Muscle layer of duodenum (tissue), 2 donors: Measurements from ENCODE around the gene MED27.

ENCODE experiments used
- H3K27ac ChIP-seq: one replicate; pipeline ENCODE4 v1.7.0; 2013; ENCODE audit warnings: mild to moderate bottlenecking, low read length
- H3K27me3 ChIP-seq: one replicate; pipeline ENCODE4 v1.7.0; 2013; ENCODE audit warnings: low read depth, mild to moderate bottlenecking, control low read depth, low read length
- H3K36me3 ChIP-seq, 2 donors: one replicate each; pipeline ENCODE4 v1.7.0; 2013; ENCODE audit warnings: low read length in 2 of 2, control low read depth in 1 of 2, mild to moderate bottlenecking in 1 of 2; ENCODE audit not compliant: insufficient read depth in 2 of 2, control insufficient read depth in 1 of 2
- H3K4me1 ChIP-seq, 2 donors: one replicate each; pipeline ENCODE4 v1.7.0; 2013; ENCODE audit warnings: low read length in 2 of 2, mild to moderate bottlenecking in 2 of 2, control low read depth in 1 of 2, moderate library complexity in 1 of 2; ENCODE audit not compliant: insufficient read depth in 2 of 2, control insufficient read depth in 1 of 2
- H3K4me3 ChIP-seq, 2 donors: one replicate each; pipeline ENCODE4 v1.7.0; 2013; ENCODE audit warnings: low read length in 2 of 2, low read depth in 1 of 2, mild to moderate bottlenecking in 1 of 2
- H3K9me3 ChIP-seq, 2 donors: one replicate each; pipeline ENCODE4 v1.7.0; 2013; ENCODE audit warnings: low read length in 2 of 2, control low read depth in 1 of 2, mild to moderate bottlenecking in 1 of 2; ENCODE audit not compliant: control insufficient read depth in 1 of 2
- donor health status: healthy.

The MED27 gene

GRCh38 chr9:131843989-131844744 lies 235.5 kb downstream of the MED27 start:
- Histone ChIP-seq H3K27ac (no peak overlapping the region), H3K9me3 (no peaks in the 10 kb centered on the region), H3K4me1 (no peaks in the 10 kb centered on the region), H3K36me3 (no peaks in the 10 kb centered on the region), H3K27me3 (no peaks in the 10 kb centered on the region), H3K4me3 (no peak overlapping the region)

DNA sequence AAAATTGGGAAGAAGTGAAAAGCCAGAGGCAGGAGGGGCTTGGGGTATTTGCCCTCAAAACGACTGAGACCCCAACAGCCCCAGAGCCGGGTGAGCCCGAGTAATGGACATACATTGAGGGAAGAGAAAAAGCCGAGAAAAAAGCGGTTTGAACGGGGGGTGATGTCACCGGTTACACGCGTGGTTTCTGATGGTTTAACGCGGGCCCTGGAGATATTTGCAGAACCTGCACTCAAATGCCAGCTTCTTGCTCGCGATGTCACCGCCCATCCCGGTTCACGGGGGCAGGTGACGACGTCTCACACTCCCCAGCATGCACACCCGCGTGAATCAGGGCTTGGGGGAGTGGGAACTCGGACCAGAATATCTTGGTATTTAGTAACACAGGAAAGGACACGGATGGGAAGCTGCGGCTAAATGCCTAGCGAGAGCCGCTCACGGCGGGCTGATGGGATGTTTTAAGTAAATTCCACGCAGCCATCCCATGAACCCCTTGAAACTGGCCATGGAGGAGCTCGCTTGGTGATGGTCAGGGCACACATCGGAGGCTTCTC lies 237.8 kb downstream of the MED27 start:
- Histone ChIP-seq H3K36me3 (no peaks in the 10 kb centered on the region), H3K27me3 (no peaks in the 10 kb centered on the region), H3K27ac (no peak overlapping the region), H3K4me1 (no peaks in the 10 kb centered on the region), H3K9me3 (no peaks in the 10 kb centered on the region), H3K4me3 (no peak overlapping the region)

- no peak overlapping the region for H3K4me3 ChIP-seq
- H3K27me3 ChIP-seq, result no peaks in the 10 kb centered on the region
- H3K27ac ChIP-seq, result no peak overlapping the region
- no peaks in the 10 kb centered on the region for H3K4me1 ChIP-seq
- no peaks in the 10 kb centered on the region for H3K9me3 ChIP-seq
- H3K36me3 ChIP-seq, result no peaks in the 10 kb centered on the region
These were observed 238.6 kb downstream of the MED27 start for GRCh38 chr9:131840751-131841702.

DNA sequence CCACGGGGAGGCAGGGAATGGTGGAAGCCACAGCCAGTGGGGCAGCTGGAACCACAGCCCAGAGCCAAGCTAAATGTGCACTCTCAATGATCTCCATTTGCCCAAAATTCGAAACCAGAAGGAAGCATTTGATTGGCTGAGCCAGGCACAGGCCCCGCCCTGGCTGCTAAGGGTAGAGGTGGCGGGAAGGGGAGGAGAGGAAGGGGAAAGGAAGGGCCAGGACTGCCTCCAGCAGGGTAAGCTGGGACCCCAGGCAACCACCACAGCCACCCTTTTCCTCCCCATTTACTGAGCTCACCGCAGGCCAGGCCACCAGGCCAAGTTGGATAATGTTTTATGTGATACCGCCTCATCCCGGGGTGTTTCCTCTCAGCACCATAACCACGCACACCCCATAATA lies 239.4 kb downstream of the MED27 start:
- Histone ChIP-seq H3K27ac (no peak overlapping the region), H3K4me3 (no peak overlapping the region), H3K27me3 (no peaks in the 10 kb centered on the region), H3K9me3 (no peaks in the 10 kb centered on the region), H3K4me1 (peaks cover 0 to 5% of the 10 kb centered on the region in 2 donors), H3K36me3 (no peaks in the 10 kb centered on the region)

- Histone ChIP-seq H3K36me3 (no peaks in the 10 kb centered on the region), H3K27me3 (no peaks in the 10 kb centered on the region), H3K4me1 (peaks cover 0 to 9% of the 10 kb centered on the region in 2 donors), H3K27ac (no peak overlapping the region), H3K9me3 (no peaks in the 10 kb centered on the region), H3K4me3 (no peak overlapping the region)
These were observed 240.2 kb downstream of the MED27 start for GRCh38 chr9:131839281-131840084.

DNA sequence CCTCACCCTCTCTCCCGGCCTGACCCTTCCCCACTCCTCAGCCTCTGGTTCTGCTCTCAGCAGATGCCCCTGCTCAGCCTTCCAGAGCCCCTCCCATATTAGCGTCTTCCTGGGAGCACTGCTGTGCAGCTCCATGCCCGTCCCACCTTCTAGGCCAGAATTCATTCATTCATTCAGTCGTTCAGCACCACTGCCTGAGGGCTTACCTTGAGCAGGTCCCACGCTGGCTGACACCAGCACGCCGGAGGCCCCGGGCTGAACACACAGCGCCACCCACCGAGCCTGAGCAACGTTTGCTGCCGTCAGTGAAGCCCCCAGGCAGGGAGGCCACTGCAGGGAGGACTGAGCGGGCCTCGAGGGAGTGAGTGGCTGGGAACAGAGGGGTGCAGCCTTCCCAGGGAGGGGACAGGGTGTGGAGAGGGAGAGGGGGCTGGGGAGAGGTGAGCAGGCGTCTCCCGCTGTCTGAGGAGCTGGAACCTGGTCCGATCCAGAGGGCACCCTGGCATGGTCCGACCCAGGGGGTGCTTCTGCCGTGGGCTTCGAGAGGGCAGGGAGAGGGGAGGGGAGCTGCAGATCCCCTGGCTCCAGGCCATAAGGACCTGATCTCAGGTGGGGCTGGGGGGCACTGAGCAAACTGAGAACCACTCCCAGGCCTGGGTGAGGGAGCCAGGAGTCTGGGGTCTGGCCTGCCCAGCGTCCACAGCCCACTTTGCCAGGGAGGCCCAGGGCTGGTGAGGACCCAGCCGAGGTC lies 241.0 kb downstream of the MED27 start:
- peaks cover 7 to 8% of the 10 kb centered on the region in 2 donors for H3K9me3 ChIP-seq
- H3K36me3 ChIP-seq, result no peaks in the 10 kb centered on the region
- no peak overlapping the region for H3K4me3 ChIP-seq
- peaks cover 0 to 9% of the 10 kb centered on the region in 2 donors for H3K4me1 ChIP-seq
- no peaks in the 10 kb centered on the region for H3K27me3 ChIP-seq
- no peak overlapping the region for H3K27ac ChIP-seq

DNA sequence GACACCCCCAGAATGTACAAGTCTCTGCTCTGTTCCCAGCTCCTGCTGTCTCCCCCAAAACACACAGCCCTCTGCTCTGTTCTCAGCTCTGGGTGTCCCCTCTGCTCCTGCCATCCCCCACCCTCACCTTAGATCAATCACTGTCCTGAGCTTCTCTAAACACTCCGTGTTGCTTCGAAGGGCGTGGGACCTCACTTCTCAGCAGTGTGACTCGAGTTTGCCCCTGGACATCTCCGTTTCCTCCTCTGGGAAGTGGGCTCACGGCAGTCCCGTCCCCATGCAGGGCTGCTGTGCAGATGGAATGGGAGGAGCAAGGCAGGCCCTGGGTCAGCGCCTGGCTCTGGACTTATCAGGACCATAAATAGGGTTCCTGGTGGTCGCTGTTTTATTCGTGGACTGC lies 241.8 kb downstream of the MED27 start:
- Histone ChIP-seq H3K27ac (no peak overlapping the region), H3K4me1 (peaks cover 0 to 9% of the 10 kb centered on the region in 2 donors), H3K4me3 (no peak overlapping the region), H3K36me3 (no peaks in the 10 kb centered on the region), H3K27me3 (no peaks in the 10 kb centered on the region), H3K9me3 (peaks cover 14 to 15% of the 10 kb centered on the region in 2 donors)

DNA sequence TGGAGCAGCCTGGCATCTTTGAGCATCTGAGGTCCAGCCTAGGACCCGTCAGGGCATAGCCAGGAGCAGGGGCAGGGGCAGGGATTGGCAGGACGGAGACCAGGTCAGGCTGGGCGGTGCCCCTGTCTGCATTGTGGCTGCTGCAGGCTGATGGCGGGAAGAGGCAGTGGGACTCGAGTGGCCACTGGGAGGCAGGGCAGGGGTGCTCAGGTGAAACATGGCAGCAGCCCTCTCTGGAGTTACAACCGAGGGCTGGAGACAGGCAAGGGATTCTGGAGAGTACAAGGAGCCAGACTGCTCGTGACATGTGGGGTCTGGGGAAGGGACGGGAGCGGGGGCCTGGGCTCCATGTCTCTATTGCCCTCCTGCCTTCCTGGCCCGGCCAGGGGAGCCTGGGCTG lies 242.4 kb downstream of the MED27 start:
- Histone ChIP-seq H3K9me3 (peaks cover 14 to 15% of the 10 kb centered on the region in 2 donors), H3K4me3 (no peak overlapping the region), H3K27ac (no peak overlapping the region), H3K27me3 (no peaks in the 10 kb centered on the region), H3K36me3 (no peaks in the 10 kb centered on the region), H3K4me1 (peaks cover 0 to 9% of the 10 kb centered on the region in 2 donors)

DNA sequence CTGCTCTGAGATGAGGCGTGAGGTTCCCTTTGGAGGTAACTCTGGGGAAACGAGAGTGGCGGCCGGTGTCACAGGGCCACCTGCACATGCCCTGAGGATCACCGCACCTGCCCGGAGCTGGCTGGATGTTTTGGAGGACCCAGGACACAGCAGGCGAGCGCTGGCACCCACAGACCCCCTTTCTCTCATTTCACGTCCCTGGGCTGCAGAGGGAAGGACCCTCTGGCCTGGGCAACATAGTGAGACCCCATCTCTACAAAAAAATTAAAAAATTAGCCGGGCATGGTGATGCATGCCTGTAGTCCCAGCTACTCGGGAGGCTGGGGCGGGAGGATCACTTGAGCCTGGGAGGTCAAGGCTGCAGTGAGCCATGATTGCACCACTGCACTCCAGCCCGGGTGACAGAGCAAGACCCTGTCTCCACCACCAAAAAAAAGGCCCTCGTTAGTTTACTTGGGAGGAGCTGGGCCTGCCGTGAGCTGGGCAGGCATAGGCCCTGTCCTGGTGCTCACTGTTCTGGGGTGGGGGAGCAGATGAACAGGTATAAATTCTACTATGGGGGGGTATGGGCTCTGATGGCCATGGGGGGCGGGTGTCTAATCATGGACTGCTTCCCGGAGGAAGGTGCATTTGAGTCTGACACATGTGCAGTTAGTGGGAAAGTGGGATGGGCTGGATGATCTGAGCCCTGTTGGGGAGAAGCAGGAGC lies 242.9 kb downstream of the MED27 start:
- no peak overlapping the region for H3K4me3 ChIP-seq
- no peak overlapping the region for H3K27ac ChIP-seq
- H3K27me3 ChIP-seq, result no peaks in the 10 kb centered on the region
- peaks cover 14 to 15% of the 10 kb centered on the region in 2 donors for H3K9me3 ChIP-seq
- H3K4me1 ChIP-seq, result peaks cover 0 to 9% of the 10 kb centered on the region in 2 donors
- no peaks in the 10 kb centered on the region for H3K36me3 ChIP-seq

DNA sequence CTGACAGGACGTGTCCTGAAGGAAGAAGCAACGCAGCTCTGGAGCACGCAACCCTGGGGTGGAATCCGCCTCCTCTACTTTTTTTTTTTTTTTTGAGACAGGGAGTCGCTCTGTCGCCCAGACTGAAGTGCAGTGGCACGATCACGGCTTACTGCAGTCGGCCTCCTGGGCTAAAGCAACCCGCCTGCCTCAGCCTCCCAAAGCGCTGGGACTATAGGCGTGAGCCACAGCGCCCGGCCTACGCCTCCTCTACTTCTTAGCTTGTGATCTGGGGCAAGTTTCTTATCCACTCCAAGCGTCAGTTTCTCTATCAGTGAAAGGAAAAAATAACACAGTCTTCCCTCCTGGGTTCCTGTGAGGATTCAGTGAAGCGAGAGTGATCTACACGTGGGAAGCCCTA lies 243.6 kb downstream of the MED27 start:
- no peak overlapping the region for H3K27ac ChIP-seq
- H3K36me3 ChIP-seq, result no peaks in the 10 kb centered on the region
- H3K9me3 ChIP-seq, result peaks cover 14 to 15% of the 10 kb centered on the region in 2 donors
- no peak overlapping the region for H3K4me3 ChIP-seq
- H3K27me3 ChIP-seq, result no peaks in the 10 kb centered on the region
- peaks cover 0 to 9% of the 10 kb centered on the region in 2 donors for H3K4me1 ChIP-seq
